Neural cell (in vitro differentiated cells): ENCODE results near the gene CD247.

Experiments
- CTCF ChIP-seq: fragments of 450-650 bp; IDR thresholded peaks from 2 replicates; pipeline ENCODE4 v1.5.1; 2014; ENCODE audit warnings: antibody characterized with exemption, mild to moderate bottlenecking, moderate library complexity; ENCODE audit not compliant: poor library complexity, severe bottlenecking
- EP300 ChIP-seq: fragments of 450-650 bp; conservative IDR thresholded peaks from 2 replicates; pipeline ENCODE4 v1.6.1; 2014; ENCODE audit warnings: antibody characterized with exemption, mild to moderate bottlenecking, moderate library complexity; ENCODE audit not compliant: poor library complexity, severe bottlenecking
- EZH2 ChIP-seq: fragments of 200-600, 300-800 bp; shearing (Covaris generic), sonication (generic); IDR thresholded peaks from 2 replicates; pipeline ENCODE4 v1.6.1; 2014; ENCODE audit warnings: antibody characterized with exemption, low read length, borderline replicate concordance, mild to moderate bottlenecking; ENCODE audit not compliant: insufficient read depth, poor library complexity, severe bottlenecking
- MXI1 ChIP-seq: fragments of 450-650 bp; conservative IDR thresholded peaks from 2 replicates; pipeline ENCODE4 v1.6.1; 2014; ENCODE audit warnings: antibody characterized with exemption, mild to moderate bottlenecking; ENCODE audit not compliant: poor library complexity, severe bottlenecking
- RAD21 ChIP-seq: fragments of 450-650 bp; conservative IDR thresholded peaks from 2 replicates; pipeline ENCODE4 v1.6.1; 2014; ENCODE audit warnings: antibody characterized with exemption, mild to moderate bottlenecking, moderate library complexity
- REST ChIP-seq: IDR thresholded peaks from 2 replicates; pipeline ENCODE4 v1.6.1; 2012; ENCODE audit warnings: borderline replicate concordance

GRCh38 chr1:167435484-167435883 is 82.8 kb downstream of the CD247 start:
- TF ChIP-seq CTCF (no peak), MXI1 (no peak), EP300 (no peak), EZH2 (no peak), REST (no peak), RAD21 (no peak)
